ENCODE results near the gene WDCP.

WDCP gene

GRCh38 chr2:24021122-24021998 lies 25.8 kb downstream of the WDCP start:
- Histone ChIP-seq H4K20me1 (ENCODE audit: insufficient read depth, low read length) (no peaks in the 10 kb centered on the region), H3F3A (ENCODE audit: insufficient read depth, low read length) (no peaks in the 10 kb centered on the region), H3K36me3 (ENCODE audit: insufficient read depth, low read length) (peaks cover 16% of the 10 kb centered on the region; the same call in 1 of the 2 replicates), H3K4me3 (ENCODE audit: low read depth, low read length, poor library complexity, severe bottlenecking) (no peak overlapping the region), H3K27ac (ENCODE audit: low read depth, low read length, poor library complexity, severe bottlenecking) (no peak overlapping the region), H3K9me3 (ENCODE audit: low read length) (no peaks in the 10 kb centered on the region), H2AFZ (ENCODE audit: low read length) (no peak overlapping the region), H3K79me2 (ENCODE audit: insufficient read depth, low read length) (no peaks in the 10 kb centered on the region), H3K4me2 (ENCODE audit: low read length) (no peak overlapping the region), H3K27me3 (ENCODE audit: insufficient read depth, low read length) (no peaks in the 10 kb centered on the region), H3K9ac (ENCODE audit: low read length) (no peak overlapping the region), H3K4me1 (ENCODE audit: insufficient read depth, low read length, severe bottlenecking) (no peaks in the 10 kb centered on the region), H3K9me2 (ENCODE audit: low read depth, low read length) (no peaks in the 10 kb centered on the region)
- peak; percentile 48; the same call in 1 of the 2 replicates for TF ChIP-seq CTCF (IDR thresholded peaks at IDR 0.05; ENCODE audit: low read length)
- TF ChIP-seq EZH2 (IDR thresholded peaks at IDR 0.05; ENCODE audit: borderline replicate concordance, low read length), result no peak

- Histone ChIP-seq H2AFZ (ENCODE audit: low read length) (no peak overlapping the region), H3K79me2 (ENCODE audit: insufficient read depth, low read length) (no peaks in the 10 kb centered on the region), H3K4me3 (ENCODE audit: low read depth, low read length, poor library complexity, severe bottlenecking) (no peak overlapping the region), H3K27ac (ENCODE audit: low read depth, low read length, poor library complexity, severe bottlenecking) (no peak overlapping the region), H3F3A (ENCODE audit: insufficient read depth, low read length) (no peaks in the 10 kb centered on the region), H3K4me2 (ENCODE audit: low read length) (no peak overlapping the region), H3K4me1 (ENCODE audit: insufficient read depth, low read length, severe bottlenecking) (no peaks in the 10 kb centered on the region), H4K20me1 (ENCODE audit: insufficient read depth, low read length) (no peaks in the 10 kb centered on the region), H3K9me3 (ENCODE audit: low read length) (no peaks in the 10 kb centered on the region), H3K9me2 (ENCODE audit: low read depth, low read length) (no peaks in the 10 kb centered on the region), H3K27me3 (ENCODE audit: insufficient read depth, low read length) (no peaks in the 10 kb centered on the region), H3K36me3 (ENCODE audit: insufficient read depth, low read length) (peaks cover 13% of the 10 kb centered on the region; the same call in 1 of the 2 replicates), H3K9ac (ENCODE audit: low read length) (no peak overlapping the region)
- no peak for TF ChIP-seq EZH2 (IDR thresholded peaks at IDR 0.05; ENCODE audit: borderline replicate concordance, low read length)
- TF ChIP-seq CTCF (IDR thresholded peaks at IDR 0.05; ENCODE audit: low read length), result no peak
These were observed 26.9 kb downstream of the WDCP start for GRCh38 chr2:24020244-24020643.

GRCh38 chr2:24019729-24020128 lies 27.5 kb downstream of the WDCP start:
- Histone ChIP-seq H3K9me3 (ENCODE audit: low read length) (no peaks in the 10 kb centered on the region), H4K20me1 (ENCODE audit: insufficient read depth, low read length) (no peaks in the 10 kb centered on the region), H3K9ac (ENCODE audit: low read length) (no peak overlapping the region), H3K4me3 (ENCODE audit: low read depth, low read length, poor library complexity, severe bottlenecking) (no peak overlapping the region), H3F3A (ENCODE audit: insufficient read depth, low read length) (no peaks in the 10 kb centered on the region), H3K4me1 (ENCODE audit: insufficient read depth, low read length, severe bottlenecking) (no peaks in the 10 kb centered on the region), H3K9me2 (ENCODE audit: low read depth, low read length) (no peaks in the 10 kb centered on the region), H3K79me2 (ENCODE audit: insufficient read depth, low read length) (no peaks in the 10 kb centered on the region), H2AFZ (ENCODE audit: low read length) (no peak overlapping the region), H3K27ac (ENCODE audit: low read depth, low read length, poor library complexity, severe bottlenecking) (no peak overlapping the region), H3K36me3 (ENCODE audit: insufficient read depth, low read length) (peaks cover 13% of the 10 kb centered on the region; the same call in 1 of the 2 replicates), H3K4me2 (ENCODE audit: low read length) (no peak overlapping the region), H3K27me3 (ENCODE audit: insufficient read depth, low read length) (no peaks in the 10 kb centered on the region)
- TF ChIP-seq CTCF (IDR thresholded peaks at IDR 0.05; ENCODE audit: low read length) (no peak), EZH2 (IDR thresholded peaks at IDR 0.05; ENCODE audit: borderline replicate concordance, low read length) (no peak)

All from OCI-LY1 (cell line).